GM19239 (cell line): Measurements from ENCODE around the gene TBC1D1.
"Not testable (repeated sequence)": the region's sequence is repeated elsewhere in the genome, so short reads cannot be mapped to it uniquely, and the experiment has no call there.

Experiments
- DNase-seq: peaks from one replicate; pipeline ENCODE4 v3.0.0; 2011; ENCODE audit warnings: low spot score; ENCODE audit not compliant: insufficient read length
- FAIRE-seq: peaks from 2 replicates; lab custom pipeline; 2011; peaks lifted over from hg19 to GRCh38; lab: Jason Lieb, UNC

Gene TBC1D1

DNA sequence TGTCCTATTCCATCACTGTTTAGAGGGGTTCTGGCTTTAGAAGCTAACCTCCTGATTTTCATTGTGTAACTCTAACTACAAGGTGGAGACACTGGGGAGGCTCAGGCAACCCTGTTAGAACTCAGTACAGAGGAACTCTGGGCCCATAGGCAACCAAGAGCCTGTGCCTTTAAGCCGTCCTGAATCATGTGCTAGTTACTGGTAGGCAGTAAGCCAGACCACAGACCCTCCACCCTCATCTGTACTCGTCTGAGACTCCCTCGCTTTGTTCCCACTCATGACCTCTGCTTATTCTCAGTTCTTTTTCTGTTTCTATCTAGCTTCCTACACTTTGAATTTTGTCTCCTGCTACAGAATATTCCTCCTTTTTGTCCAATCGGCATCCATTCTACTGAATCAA is 31.4 kb downstream of the TBC1D1 start:
- DNase-seq (no peak), FAIRE-seq (no peak)

DNA sequence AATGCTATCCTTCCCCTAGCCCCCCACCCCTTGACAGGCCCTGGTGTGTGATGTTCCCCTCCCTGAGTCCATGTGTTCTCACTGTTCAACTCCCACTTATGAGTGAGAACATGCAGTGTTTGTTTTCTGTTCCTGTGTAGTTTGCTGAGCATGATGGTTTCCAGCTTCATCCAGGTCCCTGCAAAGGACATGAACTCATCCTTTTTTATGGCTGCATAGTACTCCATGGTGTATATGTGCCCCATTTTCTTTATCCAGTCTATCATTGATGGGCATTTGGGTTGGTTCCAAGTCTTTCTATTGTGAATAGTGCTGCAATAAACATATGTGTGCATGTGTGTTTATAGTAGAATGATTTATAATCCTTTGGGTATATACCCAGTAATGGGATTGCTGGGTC is 32.2 kb downstream of the TBC1D1 start:
- not testable (repeated sequence) for FAIRE-seq

DNA sequence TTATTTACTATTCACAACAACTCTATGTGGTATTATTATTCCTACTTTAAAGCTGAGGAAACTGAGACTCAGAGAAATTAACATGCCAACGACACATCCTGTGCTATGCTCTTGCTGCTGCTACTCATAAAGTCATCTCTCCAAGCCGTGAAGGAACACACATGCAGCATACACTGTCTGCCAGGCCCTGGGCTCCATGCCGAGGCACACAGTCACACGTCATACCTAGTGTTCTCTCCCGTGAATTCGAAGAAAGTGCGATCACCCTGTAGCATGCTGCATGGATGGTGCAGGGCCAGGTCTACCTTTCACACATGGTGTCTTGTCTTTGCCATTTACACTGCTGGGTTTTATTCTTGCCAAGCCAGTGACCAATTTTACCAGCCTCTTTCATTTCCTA is 34.1 kb downstream of the TBC1D1 start:
- DNase-seq = no peak
- no peak for FAIRE-seq

More for the DNA sequence above, 32.2 kb downstream of the TBC1D1 start:
- DNase-seq = not testable (repeated sequence)

DNA sequence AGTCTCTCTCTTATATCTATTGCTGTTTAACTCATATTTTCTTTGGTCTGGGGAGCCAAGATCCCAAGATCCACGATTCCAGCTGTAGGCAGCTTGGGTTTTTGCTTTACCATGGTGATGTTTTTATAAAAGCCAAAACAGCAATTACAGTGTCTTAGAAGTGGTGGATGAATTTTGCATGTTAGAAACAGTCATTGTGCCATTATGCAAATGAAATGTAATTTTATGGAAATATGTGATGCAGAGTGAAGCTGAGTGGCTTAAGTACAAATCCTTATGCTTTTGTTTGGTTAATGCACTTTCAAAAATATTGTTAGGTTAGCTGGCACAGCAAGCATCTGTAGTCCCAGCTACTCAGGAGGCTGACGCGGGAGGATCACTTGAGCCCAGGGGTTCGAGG is 36.5 kb downstream of the TBC1D1 start:
- no peak for DNase-seq
- no peak for FAIRE-seq

DNA sequence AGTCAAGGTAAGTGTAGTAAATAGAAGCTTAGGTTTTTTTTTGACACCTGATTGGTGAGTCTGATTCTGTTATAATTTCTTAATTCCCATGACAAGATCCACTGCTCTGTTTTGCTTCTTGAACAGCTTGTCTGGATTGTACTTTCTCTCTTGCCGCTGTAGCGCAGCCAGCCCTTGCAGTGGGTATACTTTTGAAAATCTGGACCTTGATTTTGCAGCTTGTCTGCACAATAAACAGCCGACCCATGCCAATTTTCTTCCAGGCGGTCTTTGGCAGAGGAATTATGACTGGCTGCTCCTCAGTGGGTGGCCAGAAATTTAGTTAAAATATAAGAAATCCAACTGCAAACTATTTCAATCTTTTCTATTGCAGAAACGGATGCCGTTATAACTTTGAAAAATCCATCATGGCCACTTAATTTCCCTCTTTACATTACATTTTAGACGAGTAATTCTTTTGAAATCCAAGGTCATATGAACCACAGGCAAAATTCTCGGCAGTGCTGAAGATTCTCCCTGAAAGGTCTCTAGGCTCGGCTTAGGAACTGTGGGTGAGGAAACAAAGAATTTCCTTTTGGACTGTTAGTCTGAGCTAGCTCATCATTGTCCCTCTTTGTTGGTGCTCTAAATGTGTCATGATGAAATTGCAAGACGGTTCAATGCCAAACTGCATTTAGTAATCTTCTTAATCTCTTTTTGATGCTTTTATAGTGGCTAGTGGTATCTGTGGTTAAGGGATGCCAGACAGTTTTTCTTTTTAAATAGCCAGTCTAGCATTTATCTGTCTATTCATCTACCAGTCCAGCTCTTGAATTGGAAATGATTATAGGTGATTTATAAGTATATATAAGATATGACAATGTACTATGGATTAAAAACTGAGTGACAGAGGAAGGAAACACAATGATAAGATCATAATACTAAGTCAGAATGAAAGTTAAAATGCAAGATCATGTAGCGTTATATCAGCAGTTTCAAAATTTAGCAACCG is 37.8 kb downstream of the TBC1D1 start:
- DNase-seq = no peak
- FAIRE-seq = no peak

DNA sequence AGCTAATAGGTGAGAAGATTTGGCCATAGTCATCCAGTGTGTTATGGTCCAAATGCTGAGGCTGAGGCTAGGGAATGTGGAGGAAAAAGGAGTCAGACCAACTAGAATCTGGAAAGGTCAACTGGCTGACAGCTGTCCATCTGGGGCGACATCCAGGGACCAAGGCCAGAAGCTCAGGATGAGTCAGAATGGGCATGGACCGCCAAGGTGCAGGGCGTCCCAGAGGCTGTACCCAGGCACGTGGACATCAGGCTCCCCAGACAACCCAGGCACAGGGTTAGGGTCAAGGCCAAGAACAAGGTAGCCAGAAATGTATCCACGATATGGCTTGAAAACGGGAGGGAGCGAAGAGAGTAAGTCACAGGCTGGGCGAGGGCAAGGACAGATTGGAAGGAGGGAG is 43.2 kb downstream of the TBC1D1 start:
- FAIRE-seq (no peak), DNase-seq (no peak)

DNA sequence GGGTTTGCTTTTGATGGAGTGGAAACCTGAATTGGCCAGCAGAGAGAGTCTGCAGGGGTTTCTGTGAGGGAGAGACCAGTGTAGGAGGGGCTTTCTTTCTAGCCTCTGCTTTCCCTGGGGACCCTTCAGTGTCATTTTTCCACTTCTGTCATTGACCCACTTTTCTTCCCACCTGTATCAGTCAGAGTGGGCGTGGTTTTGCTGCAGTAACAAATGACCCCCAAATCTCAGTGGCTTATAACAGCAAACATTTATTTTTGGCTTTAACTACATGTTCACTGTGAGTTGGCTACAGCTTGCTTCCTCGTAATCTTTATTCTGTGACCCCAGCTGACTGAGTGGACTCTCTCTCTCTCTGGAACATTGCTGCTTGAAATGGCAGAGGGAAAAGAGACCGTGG is 43.7 kb downstream of the TBC1D1 start:
- FAIRE-seq (no peak), DNase-seq (no peak)

DNA sequence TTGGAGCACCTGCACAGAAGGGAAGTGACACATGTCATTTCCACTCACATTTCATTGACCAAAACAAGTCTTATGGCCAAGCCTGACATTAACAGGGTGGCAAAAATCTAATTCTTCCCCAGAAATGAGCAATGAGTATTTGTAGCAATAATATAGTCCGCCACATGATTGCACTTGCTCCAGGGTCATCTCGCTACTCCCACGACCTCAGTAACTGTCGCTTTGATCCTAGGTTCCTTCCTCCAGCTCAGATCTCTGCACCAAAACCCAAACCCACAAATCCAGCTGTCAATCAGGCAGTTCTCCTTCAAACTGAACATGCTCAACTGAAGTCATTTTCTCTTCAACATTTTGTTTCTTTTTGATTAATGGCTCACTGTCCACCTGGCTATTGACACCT is 44.1 kb downstream of the TBC1D1 start:
- FAIRE-seq (no peak), DNase-seq (no peak)

DNA sequence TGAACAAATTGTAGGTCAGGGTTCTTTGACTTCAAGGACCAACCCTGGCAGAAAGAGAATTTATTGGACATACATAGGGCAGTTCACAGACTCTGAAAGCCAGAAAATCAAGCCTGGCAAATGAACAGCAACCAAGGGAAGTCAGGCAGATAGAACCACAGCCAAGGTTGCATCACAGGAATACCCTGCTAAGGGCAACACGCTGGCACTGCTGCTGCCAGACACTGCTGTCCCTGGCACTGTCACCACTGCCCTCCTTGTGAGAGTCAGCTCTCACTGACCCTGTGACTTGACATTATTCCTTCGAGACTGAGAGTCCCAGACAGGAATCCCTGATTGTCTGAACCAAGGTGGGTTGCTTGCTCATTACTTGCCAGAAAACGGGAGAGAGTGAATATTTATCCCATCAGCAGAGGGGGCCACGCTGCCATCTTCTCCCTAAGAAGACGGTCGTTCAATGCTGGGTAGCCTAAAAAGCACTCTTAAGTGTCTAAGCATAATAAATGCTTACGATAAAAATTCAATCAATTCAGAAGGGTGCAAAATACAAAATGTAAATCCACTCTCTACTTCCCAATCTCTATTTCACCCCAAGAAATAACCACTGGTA is 46.1 kb downstream of the TBC1D1 start:
- no peak for FAIRE-seq
- DNase-seq = no peak

DNA sequence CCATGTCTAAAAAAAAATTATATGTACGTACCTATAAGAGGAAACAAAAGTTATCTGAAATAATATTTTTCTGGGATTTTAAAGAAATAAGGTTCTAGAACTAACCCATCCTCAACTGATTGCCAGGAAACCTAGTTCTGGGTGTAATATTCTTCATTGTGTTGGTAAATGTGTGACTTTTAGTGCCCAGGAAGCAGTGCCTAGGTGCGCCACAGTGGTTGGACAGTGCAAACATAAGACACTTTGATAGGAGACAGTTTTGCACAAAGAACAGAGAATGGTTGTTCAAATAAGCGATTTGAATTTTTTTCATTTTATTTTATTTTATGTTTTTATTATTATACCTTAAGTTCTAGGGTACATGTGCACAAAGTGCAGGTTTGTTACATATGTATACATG is 47.3 kb downstream of the TBC1D1 start:
- FAIRE-seq (no peak), DNase-seq (no peak)

DNA sequence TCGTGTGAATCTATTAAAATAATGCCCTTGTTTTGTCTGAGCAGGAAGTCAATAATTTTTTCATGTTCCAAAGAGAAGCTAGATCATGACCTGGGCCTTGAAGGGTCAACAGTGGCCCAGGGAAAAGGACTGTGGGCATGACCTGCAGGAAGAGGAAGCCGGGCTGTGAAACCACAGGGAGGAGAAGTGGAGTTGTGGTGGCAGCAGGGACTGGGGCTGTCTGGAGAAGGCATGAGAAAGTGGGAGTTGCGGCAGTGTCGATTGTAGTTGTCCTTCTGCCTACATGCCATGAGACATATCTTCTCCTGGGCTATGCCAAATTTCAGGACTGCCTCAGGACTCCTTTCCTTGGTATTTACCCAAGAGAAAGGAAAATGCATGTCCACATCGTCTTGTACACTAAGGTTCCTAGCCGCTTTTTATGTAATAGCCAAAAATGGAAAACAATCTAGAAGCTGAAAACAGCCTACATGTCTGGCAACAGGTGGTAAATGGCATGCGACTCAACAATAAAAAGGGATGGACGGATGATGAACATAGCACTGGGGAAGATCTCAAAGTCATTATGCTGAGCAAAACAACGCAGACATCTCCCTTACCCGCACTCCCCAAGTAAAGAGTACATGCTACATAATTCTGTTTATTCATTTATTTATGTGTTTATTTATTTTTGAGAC is 55.8 kb downstream of the TBC1D1 start:
- FAIRE-seq (no peak), DNase-seq (no peak)

DNA sequence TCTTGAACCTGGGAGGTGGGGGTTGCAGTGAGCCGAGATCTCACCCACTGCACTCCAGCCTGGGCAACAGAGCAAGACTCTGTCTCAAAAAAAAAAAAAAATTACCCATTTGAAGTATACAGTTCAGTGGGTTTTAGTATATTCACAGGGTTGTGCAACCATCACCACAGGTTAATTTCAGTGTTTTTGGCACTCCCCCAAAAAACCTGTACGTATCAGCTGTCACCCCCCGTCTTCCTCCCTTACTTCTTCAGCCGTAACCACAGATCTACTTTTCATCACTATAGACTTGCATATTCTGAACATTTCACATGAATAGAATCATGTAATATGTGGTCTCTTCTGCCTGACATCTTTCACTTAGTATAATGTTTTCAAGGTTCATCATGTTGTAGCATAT is 57.7 kb downstream of the TBC1D1 start:
- FAIRE-seq = no peak
- DNase-seq = no peak

DNA sequence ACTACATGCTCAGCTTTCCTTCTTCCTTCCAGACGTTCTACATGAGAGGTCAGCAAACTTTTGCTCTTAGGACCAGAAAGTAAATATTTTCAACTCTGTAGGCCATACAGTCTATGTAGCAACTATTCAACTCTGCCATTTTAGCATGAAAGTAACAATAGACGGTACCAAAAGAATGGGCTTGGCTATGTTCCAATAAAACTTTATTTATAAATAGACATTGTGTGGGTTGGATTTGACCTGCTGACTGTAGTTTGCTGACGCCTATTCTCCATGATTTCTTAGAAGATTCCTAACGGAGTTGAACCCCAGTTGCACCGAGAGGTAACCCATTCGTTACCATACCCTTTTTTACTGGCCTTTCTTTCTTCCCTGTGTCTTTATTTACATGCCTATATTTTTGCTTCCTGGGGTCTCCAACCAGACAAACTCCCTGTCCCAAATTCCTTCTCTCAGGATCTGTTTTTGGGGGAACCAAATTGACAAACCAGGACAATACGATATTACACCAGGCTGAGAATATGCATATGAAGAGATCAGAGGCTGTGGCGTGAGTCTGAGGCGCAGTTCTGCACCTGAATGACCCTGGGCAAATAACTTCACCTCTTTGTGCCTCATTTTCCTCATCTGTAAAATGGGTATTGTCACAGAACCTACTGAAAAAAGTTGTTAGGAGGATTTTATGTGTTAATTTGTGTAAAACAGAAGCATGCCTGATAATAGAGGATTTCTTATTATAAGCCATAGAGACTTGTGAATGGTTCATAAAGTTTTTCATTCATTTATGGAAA is 58.9 kb downstream of the TBC1D1 start:
- FAIRE-seq = no peak
- DNase-seq = no peak

DNA sequence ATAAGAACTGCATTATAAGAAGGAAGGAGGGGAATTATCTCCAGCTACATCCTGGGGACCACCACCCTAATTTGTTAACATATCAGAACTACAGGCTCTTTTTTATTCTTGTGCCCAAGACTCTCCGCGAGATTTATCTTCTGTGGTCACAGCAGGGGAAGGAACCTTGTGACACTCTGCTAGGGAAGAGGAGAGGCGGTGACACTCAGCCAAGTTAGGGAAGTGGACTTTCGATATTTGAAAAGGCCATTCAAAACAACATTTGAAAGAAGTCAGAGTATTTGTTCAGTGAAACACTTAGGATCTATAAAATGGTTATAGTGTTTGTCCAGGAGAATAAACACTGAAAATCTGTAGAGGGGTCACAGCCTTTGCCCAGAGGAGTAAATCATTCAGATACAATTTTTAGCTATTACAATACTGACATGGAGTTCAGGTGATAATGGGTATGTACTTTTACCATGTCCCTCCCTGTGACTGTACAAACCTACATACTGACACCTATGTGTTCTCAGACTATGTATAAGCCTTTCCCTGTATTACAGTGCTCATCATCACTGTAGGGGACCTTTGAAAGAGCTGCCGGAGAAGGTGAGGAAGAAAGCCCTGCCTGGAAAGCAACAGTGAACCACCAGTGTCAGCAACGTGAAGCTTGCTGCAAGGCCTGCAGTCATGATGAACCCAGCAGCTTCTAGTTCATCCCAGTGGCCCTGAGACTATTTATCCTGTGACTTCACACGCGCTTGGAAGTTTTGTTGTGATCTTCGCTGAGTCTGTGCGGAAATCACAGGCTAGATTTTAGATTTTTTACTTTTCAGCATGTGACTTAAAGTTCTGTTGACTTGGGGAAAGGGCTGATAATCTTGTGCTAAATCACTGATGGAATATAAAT is 60.8 kb downstream of the TBC1D1 start:
- FAIRE-seq (no peak), DNase-seq (no peak)

DNA sequence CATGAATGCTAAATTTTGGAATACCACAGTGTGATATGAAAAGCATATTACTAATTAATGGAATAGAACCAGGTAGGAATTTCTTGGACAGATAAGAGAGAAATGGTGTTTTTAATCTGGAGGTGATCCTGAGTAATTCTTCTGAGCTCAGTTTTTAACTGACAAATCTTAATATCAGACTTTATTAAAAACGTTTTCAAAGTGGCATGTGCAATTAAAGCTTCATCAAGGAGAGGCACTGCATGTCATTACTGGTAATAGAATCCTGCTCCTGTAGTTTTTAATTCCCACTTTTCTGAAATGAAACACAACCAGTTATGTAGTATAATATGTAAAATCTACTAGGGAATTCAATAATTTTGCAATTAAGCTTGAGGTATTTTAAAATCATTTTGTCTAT is 62.3 kb downstream of the TBC1D1 start:
- FAIRE-seq (no peak), DNase-seq (no peak)

DNA sequence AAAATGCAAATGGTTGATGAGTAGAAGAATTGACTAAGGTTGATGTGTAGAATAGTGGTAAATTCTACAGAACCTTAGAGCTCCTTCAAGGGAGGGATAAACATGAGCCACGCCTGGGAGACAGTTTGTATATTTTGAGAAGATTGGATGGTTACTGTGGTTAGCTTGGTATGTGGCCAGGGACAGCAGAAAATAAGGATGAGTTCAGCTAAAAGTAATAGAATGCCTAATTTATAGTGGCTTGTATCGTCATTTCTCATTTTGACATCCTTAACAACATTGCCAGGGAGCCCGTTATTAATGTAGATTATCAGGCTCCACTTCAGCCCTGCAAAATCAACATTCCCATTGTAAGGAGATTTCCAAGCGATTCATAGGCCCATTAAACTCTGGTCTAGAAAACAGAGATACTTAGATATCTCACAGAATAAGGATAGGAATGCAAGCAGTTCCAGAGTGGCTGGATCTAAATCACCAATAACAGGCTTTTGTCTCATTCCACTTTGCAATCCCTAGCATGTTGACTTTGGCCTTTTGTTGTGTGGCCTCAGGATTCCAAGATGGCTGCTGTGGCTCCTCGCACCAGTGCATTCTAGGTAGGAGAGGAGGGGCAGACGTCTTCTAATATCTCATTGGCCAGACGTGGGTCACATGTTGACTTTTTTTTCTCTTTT is 62.9 kb downstream of the TBC1D1 start:
- FAIRE-seq (no peak), DNase-seq (no peak)

DNA sequence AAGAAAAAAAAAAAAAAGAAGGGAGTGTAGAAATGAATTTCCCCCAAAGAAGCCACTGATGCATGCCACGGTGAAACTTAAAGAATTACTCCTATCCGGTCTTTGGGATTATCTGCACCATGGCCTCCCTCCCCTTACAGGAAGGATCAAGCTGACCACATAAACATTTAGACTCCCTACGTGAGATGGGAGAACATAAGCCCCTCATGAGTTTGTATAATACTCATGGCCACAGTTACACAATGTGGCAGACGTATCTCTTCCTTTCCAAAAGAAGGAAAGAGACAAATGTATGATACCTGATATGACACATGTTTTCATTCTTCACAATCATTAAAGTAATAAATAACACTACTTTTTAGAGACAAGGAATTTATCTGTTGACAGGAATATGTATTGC is 66.1 kb downstream of the TBC1D1 start:
- no peak for FAIRE-seq
- DNase-seq = no peak

DNA sequence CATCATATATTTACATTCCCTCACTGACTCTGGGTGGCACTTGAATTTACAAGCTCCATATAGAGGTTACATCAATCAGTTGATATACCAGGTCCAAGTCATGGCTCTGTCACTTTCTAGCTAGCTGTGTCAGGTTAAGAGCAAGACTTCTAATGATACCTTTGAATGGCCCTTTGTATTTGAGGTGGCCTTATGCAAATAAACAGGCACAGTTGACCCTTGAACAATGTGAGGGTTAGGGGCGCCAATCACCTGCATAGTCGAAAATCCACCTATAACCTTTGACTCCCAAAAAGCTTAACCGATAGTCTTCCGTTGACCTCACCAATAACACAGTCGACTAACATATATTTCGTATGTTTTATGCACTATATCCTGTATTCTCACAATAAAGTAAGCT is 68.0 kb downstream of the TBC1D1 start:
- DNase-seq = no peak
- FAIRE-seq = no peak

DNA sequence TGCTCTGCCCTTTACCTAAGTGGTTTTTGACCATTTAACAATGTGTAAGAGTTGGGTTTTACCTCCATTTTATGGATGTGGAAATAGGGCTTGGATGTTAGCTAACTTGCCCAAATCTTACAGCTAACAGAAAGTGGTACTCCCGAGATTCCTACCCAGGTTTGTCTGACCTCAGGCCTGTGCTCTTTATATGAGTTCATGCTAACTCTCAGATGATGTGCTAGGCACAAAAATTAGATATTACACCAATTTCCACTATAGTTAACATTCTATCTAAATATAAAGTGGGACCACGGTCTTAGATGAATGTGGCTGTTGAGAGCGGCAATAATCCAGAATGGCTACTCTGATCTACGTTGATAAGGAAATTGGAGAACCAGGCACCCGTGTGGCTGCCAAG is 69.2 kb downstream of the TBC1D1 start, which contains the start of gene PTTG2:
Gene PTTG2 (plus strand): TSS at position 301 of the 400 bp plus-strand sequence. CDS start 37 bp downstream, at position 338.
- DNase-seq (no peak), FAIRE-seq (no peak)
